ENCODE data around the gene PFAS. TPM values are rescaled to one million over a fixed set of nuclear protein-coding genes. Genes with fewer than 3 reads are reported as not detected.

PFAS gene
- total RNA-seq, 2 experiments from 2014 or later, result 102 to 105 TPM

DNA sequence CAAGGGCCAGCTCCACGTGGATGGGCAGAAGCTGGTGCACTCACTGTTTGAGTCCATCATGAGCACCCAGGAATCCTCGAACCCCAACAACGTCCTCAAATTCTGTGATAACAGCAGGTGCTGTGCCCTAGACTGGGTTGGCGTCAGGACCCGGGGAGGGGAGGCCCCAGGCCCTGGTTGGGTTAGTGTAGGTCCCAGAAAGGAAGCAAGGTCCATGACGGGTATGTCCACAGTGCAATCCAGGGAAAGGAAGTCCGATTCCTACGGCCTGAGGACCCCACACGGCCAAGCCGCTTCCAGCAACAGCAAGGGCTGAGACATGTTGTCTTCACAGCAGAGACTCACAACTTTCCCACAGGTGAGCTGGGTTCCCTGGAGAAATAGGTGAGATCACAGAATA is 7.2 kb downstream of the PFAS start:
- Mint-ChIP-seq H3K4me3 (no peak overlapping the region), H3K4me1 (ENCODE audit: low read depth) (no peaks in the 10 kb centered on the region), H3K27me3 (no peaks in the 10 kb centered on the region), H3K36me3 (peaks cover 51% of the 10 kb centered on the region), H3K27ac (no peak overlapping the region), H3K9me3 (no peaks in the 10 kb centered on the region)
- POLR2A ChIA-PET, result no interaction called here
- CTCF ChIA-PET, result interaction anchor here (1.5 kb wide), 1 partner anchor 12 kb away, joined by 4 read pairs; no protein-coding TSS in a partner anchor
- intact Hi-C loops (cut with micrococcal nuclease), result no loop called here
- no peak for DNase-seq

DNA sequence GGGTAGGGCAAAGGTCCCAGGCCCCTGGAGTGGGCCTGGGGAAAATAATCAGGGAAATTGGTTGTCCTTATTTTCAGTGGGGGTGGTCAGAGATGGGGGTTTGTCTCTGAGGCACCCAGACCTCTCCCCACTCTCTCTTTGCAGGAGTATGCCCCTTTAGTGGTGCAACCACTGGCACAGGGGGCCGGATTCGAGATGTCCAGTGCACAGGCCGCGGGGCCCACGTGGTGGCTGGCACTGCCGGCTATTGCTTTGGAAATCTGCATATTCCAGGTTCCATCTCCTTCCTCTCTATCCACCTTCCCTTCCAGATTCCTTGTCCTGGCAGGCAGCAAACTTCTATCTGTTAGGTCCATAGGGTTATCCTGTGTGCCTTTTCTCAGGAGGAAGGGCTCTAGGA is 7.6 kb downstream of the PFAS start:
- Mint-ChIP-seq H3K4me3 (no peak overlapping the region), H3K27ac (no peak overlapping the region), H3K4me1 (ENCODE audit: low read depth) (no peaks in the 10 kb centered on the region), H3K27me3 (no peaks in the 10 kb centered on the region), H3K9me3 (no peaks in the 10 kb centered on the region), H3K36me3 (peaks cover 51% of the 10 kb centered on the region)
- ChIA-PET CTCF (interaction anchor here (1.5 kb wide), 1 partner anchor 12 kb away, joined by 4 read pairs; no protein-coding TSS in a partner anchor), POLR2A (no interaction called here)
- DNase-seq, result no peak
- intact Hi-C loops (cut with micrococcal nuclease), result no loop called here

DNA sequence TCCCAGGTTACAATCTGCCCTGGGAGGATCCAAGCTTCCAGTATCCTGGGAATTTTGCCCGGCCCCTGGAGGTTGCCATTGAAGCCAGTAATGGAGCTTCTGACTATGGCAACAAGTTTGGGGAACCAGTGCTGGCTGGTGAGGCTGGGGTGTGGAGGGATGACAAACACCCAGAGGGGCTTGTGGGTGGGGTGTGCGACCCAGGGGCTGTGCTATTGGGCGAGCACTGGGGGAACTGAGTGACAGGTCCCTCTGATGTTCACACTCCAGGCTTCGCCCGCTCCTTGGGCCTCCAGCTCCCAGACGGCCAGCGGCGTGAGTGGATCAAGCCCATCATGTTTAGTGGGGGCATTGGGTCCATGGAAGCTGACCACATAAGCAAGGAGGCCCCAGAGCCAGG is 8.7 kb downstream of the PFAS start:
- Mint-ChIP-seq H3K4me1 (ENCODE audit: low read depth) (no peaks in the 10 kb centered on the region), H3K27ac (no peak overlapping the region), H3K36me3 (peaks cover 55% of the 10 kb centered on the region), H3K27me3 (no peaks in the 10 kb centered on the region), H3K4me3 (no peak overlapping the region), H3K9me3 (no peaks in the 10 kb centered on the region)
- intact Hi-C loops (cut with micrococcal nuclease), result no loop called here
- ChIA-PET CTCF (no interaction called here), POLR2A (no interaction called here)
- no peak for DNase-seq

DNA sequence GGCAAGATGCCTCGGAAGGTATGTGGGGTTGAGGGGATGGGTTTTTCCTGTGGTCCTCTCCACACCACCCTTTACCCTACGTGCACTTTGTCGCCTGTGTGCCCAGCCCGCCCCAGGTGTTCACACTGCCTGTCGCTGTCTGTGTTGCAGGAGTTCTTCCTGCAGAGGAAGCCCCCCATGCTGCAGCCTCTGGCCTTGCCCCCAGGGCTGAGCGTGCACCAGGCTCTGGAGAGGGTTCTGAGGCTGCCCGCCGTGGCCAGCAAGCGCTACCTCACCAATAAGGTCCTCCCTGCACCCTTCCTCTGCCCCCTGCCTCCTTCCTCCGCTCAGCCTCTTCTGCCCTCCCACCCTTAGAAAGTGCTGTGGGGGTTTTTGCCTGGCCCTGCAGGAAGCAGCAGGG is 15.2 kb downstream of the PFAS start:
- DNase-seq, result no peak
- Mint-ChIP-seq H3K4me1 (ENCODE audit: low read depth) (no peaks in the 10 kb centered on the region), H3K4me3 (no peak overlapping the region), H3K36me3 (peaks cover 59% of the 10 kb centered on the region), H3K27me3 (no peaks in the 10 kb centered on the region), H3K27ac (no peak overlapping the region), H3K9me3 (no peaks in the 10 kb centered on the region)
- intact Hi-C loops (cut with micrococcal nuclease), result no loop called here
- ChIA-PET POLR2A (no interaction called here), CTCF (no interaction called here)

DNA sequence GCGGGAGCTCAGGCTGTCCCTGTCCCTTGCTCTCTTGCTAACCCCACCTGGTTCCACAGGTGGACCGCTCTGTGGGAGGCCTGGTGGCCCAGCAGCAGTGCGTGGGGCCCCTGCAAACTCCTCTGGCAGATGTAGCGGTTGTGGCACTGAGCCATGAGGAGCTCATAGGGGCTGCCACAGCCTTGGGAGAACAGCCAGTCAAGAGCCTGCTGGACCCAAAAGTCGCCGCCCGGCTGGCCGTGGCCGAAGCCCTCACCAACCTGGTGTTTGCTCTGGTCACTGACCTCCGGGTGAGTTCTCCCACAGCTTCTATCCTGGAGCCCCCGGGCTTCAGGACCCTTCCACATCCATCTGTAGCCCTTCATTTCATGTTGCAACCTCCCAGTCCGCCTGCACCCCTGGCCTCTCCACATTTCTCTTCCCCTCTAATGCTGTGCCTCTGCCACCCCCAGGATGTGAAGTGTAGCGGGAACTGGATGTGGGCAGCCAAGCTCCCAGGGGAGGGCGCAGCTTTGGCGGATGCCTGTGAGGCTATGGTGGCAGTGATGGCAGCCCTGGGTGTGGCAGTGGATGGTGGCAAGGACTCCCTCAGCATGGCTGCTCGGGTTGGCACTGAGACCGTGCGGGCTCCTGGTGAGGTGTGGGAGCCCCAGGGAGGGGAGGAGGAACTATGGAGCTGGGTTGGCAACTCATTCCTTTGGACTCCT is 15.9 kb downstream of the PFAS start:
- H3K27ac Mint-ChIP-seq, result no peak overlapping the region
- H3K36me3 Mint-ChIP-seq, result peaks cover 64% of the 10 kb centered on the region
- POLR2A ChIA-PET, result no interaction called here
- H3K4me1 Mint-ChIP-seq (ENCODE audit: low read depth), result no peaks in the 10 kb centered on the region
- no peak for DNase-seq
- intact Hi-C loops (cut with micrococcal nuclease), result no loop called here
- no peaks in the 10 kb centered on the region for H3K27me3 Mint-ChIP-seq
- no peaks in the 10 kb centered on the region for H3K9me3 Mint-ChIP-seq
- CTCF ChIA-PET, result no interaction called here
- H3K4me3 Mint-ChIP-seq, result no peak overlapping the region

DNA sequence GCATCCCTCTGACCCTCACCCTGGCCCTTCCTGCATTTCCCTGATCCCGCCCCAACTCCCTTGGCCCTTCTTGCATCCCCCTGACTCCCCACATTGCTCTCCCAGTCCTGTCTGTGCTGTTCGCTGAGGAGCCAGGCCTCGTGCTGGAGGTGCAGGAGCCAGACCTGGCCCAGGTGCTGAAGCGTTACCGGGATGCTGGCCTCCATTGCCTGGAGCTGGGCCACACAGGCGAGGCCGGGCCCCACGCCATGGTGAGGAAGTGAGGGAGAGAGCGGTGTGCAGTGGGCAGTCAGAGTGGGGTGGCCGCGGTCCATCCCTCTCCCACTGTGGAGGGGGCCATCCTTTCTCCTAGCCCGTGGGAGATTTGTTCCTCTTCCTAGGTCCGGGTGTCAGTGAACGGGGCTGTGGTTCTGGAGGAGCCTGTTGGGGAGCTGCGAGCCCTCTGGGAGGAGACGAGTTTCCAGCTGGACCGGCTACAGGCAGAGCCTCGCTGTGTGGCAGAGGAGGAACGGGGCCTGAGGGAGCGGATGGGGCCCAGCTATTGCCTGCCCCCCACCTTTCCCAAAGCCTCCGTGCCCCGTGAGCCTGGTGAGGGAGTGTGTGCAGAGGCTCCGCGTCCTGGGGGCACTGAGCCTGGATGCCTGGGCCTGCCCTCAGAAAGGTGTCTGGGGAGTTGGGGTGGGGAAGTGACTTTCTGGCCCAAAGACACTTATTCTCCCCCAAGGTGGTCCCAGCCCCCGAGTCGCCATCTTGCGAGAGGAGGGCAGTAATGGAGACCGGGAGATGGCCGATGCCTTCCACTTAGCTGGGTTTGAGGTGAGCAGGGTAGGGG is 17.8 kb downstream of the PFAS start:
- ChIA-PET POLR2A (no interaction called here), CTCF (no interaction called here)
- intact Hi-C loops (cut with micrococcal nuclease), result no loop called here
- Mint-ChIP-seq H3K4me3 (no peak overlapping the region), H3K36me3 (peaks cover 62% of the 10 kb centered on the region), H3K27ac (no peak overlapping the region), H3K9me3 (no peaks in the 10 kb centered on the region), H3K4me1 (ENCODE audit: low read depth) (no peaks in the 10 kb centered on the region), H3K27me3 (no peaks in the 10 kb centered on the region)
- no peak for DNase-seq

DNA sequence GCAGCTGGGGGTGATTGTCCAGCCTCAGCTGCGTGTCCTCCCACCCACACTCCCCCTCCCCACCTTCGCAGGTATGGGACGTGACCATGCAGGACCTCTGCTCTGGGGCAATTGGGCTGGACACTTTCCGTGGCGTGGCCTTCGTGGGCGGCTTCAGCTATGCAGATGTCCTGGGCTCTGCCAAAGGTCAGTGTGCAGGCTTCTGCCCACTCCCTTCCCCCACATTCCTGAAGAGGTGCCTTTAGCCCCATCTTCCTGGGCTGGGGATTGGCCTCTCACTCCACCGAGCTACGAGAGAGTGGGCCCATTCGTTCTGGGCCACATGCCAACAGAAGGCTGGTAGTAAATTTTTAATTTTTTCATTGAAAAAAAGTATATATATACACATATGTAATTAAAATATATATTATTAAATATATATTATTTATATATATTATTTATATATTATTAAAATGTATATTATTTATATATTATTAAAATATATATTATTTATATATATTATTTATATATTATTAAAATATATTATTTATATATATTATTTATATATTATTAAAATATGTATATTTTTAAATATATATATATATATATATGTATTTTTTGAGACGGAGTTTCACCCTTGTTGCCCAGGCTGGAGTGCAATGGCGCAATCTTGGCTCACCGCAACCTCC is 18.5 kb downstream of the PFAS start:
- H3K4me1 Mint-ChIP-seq (ENCODE audit: low read depth), result no peaks in the 10 kb centered on the region
- no peak overlapping the region for H3K27ac Mint-ChIP-seq
- H3K4me3 Mint-ChIP-seq, result no peak overlapping the region
- ChIA-PET POLR2A (no interaction called here), CTCF (interaction anchor here (0.6 kb wide), 1 partner anchor 527 kb away, joined by 4 read pairs; no protein-coding TSS in a partner anchor)
- no peak for DNase-seq
- intact Hi-C loops (cut with micrococcal nuclease), result no loop called here
- H3K36me3 Mint-ChIP-seq, result peaks cover 62% of the 10 kb centered on the region
- no peaks in the 10 kb centered on the region for H3K9me3 Mint-ChIP-seq
- H3K27me3 Mint-ChIP-seq, result no peaks in the 10 kb centered on the region

DNA sequence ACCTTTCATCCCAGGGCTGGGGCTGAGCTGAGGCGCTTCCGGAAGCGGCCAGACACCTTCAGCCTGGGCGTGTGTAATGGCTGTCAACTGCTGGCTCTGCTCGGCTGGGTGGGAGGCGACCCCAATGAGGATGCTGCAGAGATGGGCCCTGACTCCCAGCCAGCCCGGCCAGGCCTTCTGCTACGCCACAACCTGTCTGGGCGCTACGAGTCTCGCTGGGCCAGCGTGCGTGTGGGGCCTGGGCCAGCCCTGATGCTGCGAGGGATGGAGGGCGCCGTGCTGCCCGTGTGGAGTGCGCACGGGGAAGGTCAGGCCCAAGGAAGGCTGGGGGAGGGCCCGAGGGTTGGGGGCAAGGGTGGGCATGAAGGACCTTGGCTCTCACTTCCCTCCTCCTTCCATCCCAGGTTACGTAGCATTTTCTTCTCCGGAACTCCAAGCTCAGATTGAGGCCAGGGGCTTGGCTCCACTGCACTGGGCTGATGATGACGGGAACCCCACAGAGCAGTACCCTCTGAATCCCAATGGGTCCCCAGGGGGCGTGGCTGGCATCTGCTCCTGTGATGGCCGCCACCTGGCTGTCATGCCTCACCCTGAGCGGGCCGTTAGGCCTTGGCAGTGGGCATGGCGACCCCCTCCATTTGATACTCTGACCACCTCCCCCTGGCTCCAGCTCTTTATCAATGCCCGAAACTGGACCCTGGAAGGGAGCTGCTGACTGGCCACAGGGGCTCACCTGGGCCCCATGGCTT is 19.6 kb downstream of the PFAS start:
- ChIA-PET POLR2A (no interaction called here), CTCF (no interaction called here)
- H3K4me1 Mint-ChIP-seq (ENCODE audit: low read depth), result no peaks in the 10 kb centered on the region
- H3K27me3 Mint-ChIP-seq, result no peaks in the 10 kb centered on the region
- H3K36me3 Mint-ChIP-seq, result peaks cover 55% of the 10 kb centered on the region
- H3K4me3 Mint-ChIP-seq, result no peak overlapping the region
- DNase-seq, result no peak
- intact Hi-C loops (cut with micrococcal nuclease), result no loop called here
- no peaks in the 10 kb centered on the region for H3K9me3 Mint-ChIP-seq
- no peak overlapping the region for H3K27ac Mint-ChIP-seq

DNA sequence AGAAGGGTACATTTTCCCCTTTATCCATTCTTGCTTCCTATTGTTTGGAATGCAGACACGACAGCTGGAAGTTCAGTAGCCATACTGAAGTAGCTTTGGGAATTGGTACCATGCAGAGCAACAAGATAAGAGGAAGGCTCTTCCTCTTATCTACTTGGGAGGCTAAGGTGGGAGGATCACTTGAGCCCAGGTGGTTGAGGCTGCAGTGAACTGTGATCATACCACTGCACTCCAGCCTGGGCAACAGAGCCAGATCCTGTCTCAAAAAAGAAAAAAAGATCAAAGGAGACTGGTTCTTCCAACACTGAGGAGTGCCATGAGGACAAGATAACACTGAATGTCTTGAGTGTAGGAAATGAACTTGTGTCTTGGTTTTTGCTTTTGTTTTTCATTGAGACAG is 23.3 kb downstream of the PFAS start:
- intact Hi-C loops (cut with micrococcal nuclease), result no loop called here
- ChIA-PET CTCF (no interaction called here), POLR2A (no interaction called here)
- Mint-ChIP-seq H3K4me3 (no peak overlapping the region), H3K27me3 (no peaks in the 10 kb centered on the region), H3K36me3 (peaks cover 28% of the 10 kb centered on the region), H3K4me1 (ENCODE audit: low read depth) (no peaks in the 10 kb centered on the region), H3K27ac (no peak overlapping the region), H3K9me3 (no peaks in the 10 kb centered on the region)
- DNase-seq, result no peak

DNA sequence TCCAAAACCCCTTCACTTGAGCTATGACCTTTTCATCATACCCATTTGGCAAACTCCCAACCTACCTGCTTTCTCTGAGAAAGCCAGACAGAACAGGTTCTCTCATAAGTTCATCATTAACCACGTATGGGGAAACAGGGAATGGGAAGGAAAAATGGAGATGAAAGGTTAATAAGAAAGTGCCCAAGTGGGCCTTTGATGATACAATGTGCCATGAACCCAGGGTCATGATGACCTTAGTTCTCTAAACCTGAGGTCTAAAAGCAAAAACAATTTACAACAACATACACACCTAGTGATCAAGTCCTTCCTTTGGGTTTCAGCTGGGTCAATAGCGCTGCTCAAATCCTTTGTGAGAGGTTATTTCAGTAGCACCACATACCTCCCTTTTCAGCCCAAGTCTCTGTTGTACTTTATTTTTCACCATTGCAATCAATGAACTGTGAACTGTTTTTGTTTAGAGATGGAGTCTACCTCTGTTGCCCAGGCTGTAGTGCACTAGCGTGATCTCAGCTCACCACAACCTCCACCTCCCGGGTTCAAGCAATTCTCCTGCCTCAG is 24.9 kb downstream of the PFAS start:
- ChIA-PET CTCF (interaction anchor here (0.6 kb wide), 1 partner anchor 684 kb away, joined by 3 read pairs; no protein-coding TSS in a partner anchor), POLR2A (no interaction called here)
- Mint-ChIP-seq H3K36me3 (peaks cover 23% of the 10 kb centered on the region), H3K4me3 (no peak overlapping the region), H3K4me1 (ENCODE audit: low read depth) (no peaks in the 10 kb centered on the region), H3K9me3 (no peaks in the 10 kb centered on the region), H3K27ac (no peak overlapping the region), H3K27me3 (no peaks in the 10 kb centered on the region)
- intact Hi-C loops (cut with micrococcal nuclease), result no loop called here
- DNase-seq, result no peak

DNA sequence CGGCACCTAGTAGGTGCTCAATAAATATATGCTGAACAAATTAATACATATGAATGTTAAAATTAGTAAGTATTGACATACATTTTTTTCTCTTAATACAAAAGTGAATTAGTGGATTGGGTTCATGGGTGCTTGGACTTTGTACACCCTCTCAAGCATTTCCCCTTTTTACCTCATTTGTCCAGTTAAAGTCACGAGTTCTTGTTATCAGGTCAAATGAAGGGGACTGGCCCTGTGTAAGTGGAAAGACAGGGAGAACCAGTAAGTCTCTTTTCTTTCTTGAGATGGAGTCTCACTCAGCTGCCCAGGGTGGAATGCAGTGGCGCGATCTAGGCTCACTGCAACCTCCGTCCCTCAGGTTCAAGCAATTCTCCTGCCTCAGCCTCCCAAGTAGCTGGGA is 25.7 kb downstream of the PFAS start:
- Mint-ChIP-seq H3K9me3 (no peaks in the 10 kb centered on the region), H3K36me3 (peaks cover 16% of the 10 kb centered on the region), H3K27me3 (no peaks in the 10 kb centered on the region), H3K4me3 (no peak overlapping the region), H3K27ac (no peak overlapping the region), H3K4me1 (ENCODE audit: low read depth) (no peaks in the 10 kb centered on the region)
- intact Hi-C loops (cut with micrococcal nuclease), result no loop called here
- ChIA-PET CTCF (no interaction called here), POLR2A (no interaction called here)
- DNase-seq, result no peak

Measured in activated CD4-positive, alpha-beta memory T cell treated with anti-CD3 and anti-CD28 coated beads for 36 hours (primary cell).